Chondrocyte (in vitro differentiated cells): ENCODE measurements around the gene PRSS38. TPM values are rescaled to one million over a fixed set of nuclear protein-coding genes. Genes with fewer than 3 reads are reported as not detected.

Source experiments
- DNase-seq: peaks from one replicate; pipeline ENCODE4 v3.0.0; 2021; ENCODE audit warnings: mixed read lengths, low spot score
- H3K27ac Mint-ChIP-seq: one replicate; pipeline ENCODE4 v1.8.0; 2021; ENCODE audit warnings: mild to moderate bottlenecking, moderate library complexity, mixed read lengths; ENCODE audit not compliant: unreplicated experiment
- H3K27me3 Mint-ChIP-seq: 2 replicates; pipeline ENCODE4 v1.8.0; 2021; ENCODE audit warnings: low read depth, mixed read lengths
- H3K36me3 Mint-ChIP-seq: 2 replicates; pipeline ENCODE4 v1.8.0; 2021; ENCODE audit warnings: low read depth, mixed read lengths
- H3K4me1 Mint-ChIP-seq: 2 replicates; pipeline ENCODE4 v1.8.0; 2021; ENCODE audit warnings: low read depth, mild to moderate bottlenecking, mixed read lengths
- H3K4me3 Mint-ChIP-seq: one replicate; pipeline ENCODE4 v1.8.0; 2021; ENCODE audit warnings: mild to moderate bottlenecking, moderate library complexity, mixed read lengths; ENCODE audit not compliant: unreplicated experiment
- H3K9me3 Mint-ChIP-seq: 2 replicates; pipeline ENCODE4 v1.8.0; 2021; ENCODE audit warnings: low read depth, mixed read lengths
- total RNA-seq: library from RNA; stranded (reverse); gene quantifications from 3 replicates; pipeline ENCODE4 v1.2.1, GENCODE V29; 2021
- TF ChIP-seq, protein P1 (sequence below): fragments of 200-600 bp; sonication (generic); IDR thresholded peaks from 2 replicates; pipeline ENCODE4 v1.5.0; 2021; ENCODE audit warnings: antibody characterized with exemption, mild to moderate bottlenecking, moderate library complexity

PRSS38 gene
- total RNA-seq, 1 donor from 2014 or later: not detected

GRCh38 chr1:227789084-227790033, 26.1 kb upstream of the PRSS38 start:
- TF ChIP-seq, protein P1, sequence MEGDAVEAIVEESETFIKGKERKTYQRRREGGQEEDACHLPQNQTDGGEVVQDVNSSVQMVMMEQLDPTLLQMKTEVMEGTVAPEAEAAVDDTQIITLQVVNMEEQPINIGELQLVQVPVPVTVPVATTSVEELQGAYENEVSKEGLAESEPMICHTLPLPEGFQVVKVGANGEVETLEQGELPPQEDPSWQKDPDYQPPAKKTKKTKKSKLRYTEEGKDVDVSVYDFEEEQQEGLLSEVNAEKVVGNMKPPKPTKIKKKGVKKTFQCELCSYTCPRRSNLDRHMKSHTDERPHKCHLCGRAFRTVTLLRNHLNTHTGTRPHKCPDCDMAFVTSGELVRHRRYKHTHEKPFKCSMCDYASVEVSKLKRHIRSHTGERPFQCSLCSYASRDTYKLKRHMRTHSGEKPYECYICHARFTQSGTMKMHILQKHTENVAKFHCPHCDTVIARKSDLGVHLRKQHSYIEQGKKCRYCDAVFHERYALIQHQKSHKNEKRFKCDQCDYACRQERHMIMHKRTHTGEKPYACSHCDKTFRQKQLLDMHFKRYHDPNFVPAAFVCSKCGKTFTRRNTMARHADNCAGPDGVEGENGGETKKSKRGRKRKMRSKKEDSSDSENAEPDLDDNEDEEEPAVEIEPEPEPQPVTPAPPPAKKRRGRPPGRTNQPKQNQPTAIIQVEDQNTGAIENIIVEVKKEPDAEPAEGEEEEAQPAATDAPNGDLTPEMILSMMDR: peak; percentile 42
- no peaks in the 10 kb centered on the region for H3K27me3 Mint-ChIP-seq
- no peaks in the 10 kb centered on the region for H3K36me3 Mint-ChIP-seq
- no peaks in the 10 kb centered on the region for H3K9me3 Mint-ChIP-seq
- no peak overlapping the region for H3K27ac Mint-ChIP-seq
- H3K4me1 Mint-ChIP-seq: peaks cover 31% of the 10 kb centered on the region
- H3K4me3 Mint-ChIP-seq: peak overlapping the region; percentile 70
- DNase-seq: no peak

DNA sequence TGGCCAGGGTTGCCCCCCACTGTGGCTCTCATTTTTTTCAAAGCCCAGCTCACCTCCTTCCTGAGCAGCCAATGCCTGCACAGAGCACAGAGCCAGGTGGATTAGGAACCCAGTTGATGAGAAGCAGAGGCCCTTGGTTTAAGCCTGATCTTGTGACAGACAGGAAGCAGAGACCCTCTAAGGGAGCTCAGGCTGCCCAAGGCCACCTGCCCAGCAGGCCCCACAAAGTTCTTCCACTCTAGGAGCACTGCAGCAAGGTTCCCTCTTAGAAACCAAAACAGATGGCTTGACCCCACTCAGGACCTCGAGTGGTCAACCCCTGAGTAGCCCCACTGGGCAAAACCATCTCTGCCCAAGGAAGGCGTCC, 25.5 kb upstream of the PRSS38 start:
- Mint-ChIP-seq H3K27ac (no peak overlapping the region), H3K36me3 (no peaks in the 10 kb centered on the region), H3K4me1 (peaks cover 36% of the 10 kb centered on the region), H3K4me3 (no peak overlapping the region), H3K27me3 (no peaks in the 10 kb centered on the region), H3K9me3 (no peaks in the 10 kb centered on the region)
- DNase-seq: no peak
- TF ChIP-seq, protein P1: no peak

DNA sequence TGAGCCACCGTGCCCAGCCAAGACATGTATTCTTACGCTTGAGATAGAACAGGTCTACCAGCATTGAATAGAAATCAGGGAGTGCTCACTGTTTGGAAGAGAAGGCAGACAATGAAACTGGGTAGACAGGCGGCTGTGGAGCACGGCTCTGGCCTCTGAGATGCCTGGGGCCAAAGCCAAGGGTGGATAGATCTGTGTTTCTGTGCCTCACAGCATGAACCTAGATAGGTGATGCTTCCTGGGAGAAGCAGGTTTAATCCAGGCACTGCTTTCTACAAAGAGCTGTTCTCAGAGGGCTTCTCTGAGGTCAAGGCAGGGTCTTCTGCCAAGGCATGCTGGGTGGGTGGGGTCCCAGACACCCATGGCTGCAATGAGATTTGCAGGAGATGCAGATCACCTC, 24.6 kb upstream of the PRSS38 start:
- H3K36me3 Mint-ChIP-seq: no peaks in the 10 kb centered on the region
- H3K4me3 Mint-ChIP-seq: no peak overlapping the region
- no peaks in the 10 kb centered on the region for H3K9me3 Mint-ChIP-seq
- H3K4me1 Mint-ChIP-seq: peaks cover 36% of the 10 kb centered on the region
- H3K27ac Mint-ChIP-seq: no peak overlapping the region
- TF ChIP-seq, protein P1: no peak
- no peaks in the 10 kb centered on the region for H3K27me3 Mint-ChIP-seq
- no peak for DNase-seq

- TF ChIP-seq, protein P1: no peak
- no peak for DNase-seq
- Mint-ChIP-seq H3K27me3 (no peaks in the 10 kb centered on the region), H3K9me3 (no peaks in the 10 kb centered on the region), H3K36me3 (no peaks in the 10 kb centered on the region), H3K4me3 (no peak overlapping the region), H3K4me1 (peaks cover 36% of the 10 kb centered on the region), H3K27ac (no peak overlapping the region)
Observed at GRCh38 chr1:227791425-227792143, 23.9 kb upstream of the PRSS38 start.
